HCT116 (cell line): ENCODE data around the gene POLDIP2.

Source experiments
- CBX3 ChIP-seq: IDR thresholded peaks from 2 replicates; pipeline ENCODE4 v1.6.1; 2012; ENCODE audit warnings: low read depth
- EZH2 ChIP-seq: fragments of 200-600 bp; sonication (generic); IDR thresholded peaks from 2 replicates; pipeline ENCODE4 v1.6.1; 2017; ENCODE audit warnings: antibody characterized with exemption, mixed run types
- POLR2A ChIP-seq: IDR thresholded peaks from 2 replicates; pipeline ENCODE4 v1.7.0; 2011; ENCODE audit warnings: borderline replicate concordance; ENCODE audit not compliant: insufficient read depth, insufficient read length; ENCODE audit errors: extremely low read depth
- POLR2AphosphoS5 ChIP-seq: IDR thresholded peaks from 2 replicates; pipeline ENCODE4 v1.6.1; 2011; ENCODE audit warnings: mild to moderate bottlenecking, low read depth, low read length, moderate library complexity
- RAD21 ChIP-seq: IDR thresholded peaks from 2 replicates; pipeline ENCODE4 v1.6.1; 2012; ENCODE audit warnings: low read depth, mild to moderate bottlenecking
- SIN3A ChIP-seq: IDR thresholded peaks from 2 replicates; pipeline ENCODE4 v1.6.1; 2012; ENCODE audit warnings: low read depth
- TCF7L2 ChIP-seq: IDR thresholded peaks from 2 replicates; pipeline ENCODE4 v1.7.0; 2011; ENCODE audit warnings: borderline replicate concordance, inconsistent platforms; ENCODE audit not compliant: insufficient read depth, insufficient read length; ENCODE audit errors: extremely low read depth
- ZNF274 ChIP-seq: fragments of 200-500 bp; sonication (Bioruptor generic); IDR thresholded peaks from 2 replicates; pipeline ENCODE4 v1.6.1; 2014; ENCODE audit warnings: mild to moderate bottlenecking, low read depth, low read length, inconsistent platforms
- TF ChIP-seq, protein P1 (sequence below), 3 experiments: fragments of 200-600 bp in 1 of 3; sonication (generic) in 1 of 3; IDR thresholded peaks in 2 of 3; conservative IDR thresholded peaks in 1 of 3; 2 replicates each; pipeline ENCODE4 v1.5.1; 2012 to 2017; ENCODE audit warnings: low read depth in 2 of 3, low read length in 2 of 3, antibody characterized with exemption in 1 of 3, borderline replicate concordance in 1 of 3, control low read depth in 1 of 3, mild to moderate bottlenecking in 1 of 3, mixed read lengths in 1 of 3, mixed run types in 1 of 3, moderate library complexity in 1 of 3; ENCODE audit not compliant: insufficient read depth in 1 of 3
- TF ChIP-seq, protein P2 (sequence below): IDR thresholded peaks from 2 replicates; pipeline ENCODE4 v1.6.1; 2012

DNA sequence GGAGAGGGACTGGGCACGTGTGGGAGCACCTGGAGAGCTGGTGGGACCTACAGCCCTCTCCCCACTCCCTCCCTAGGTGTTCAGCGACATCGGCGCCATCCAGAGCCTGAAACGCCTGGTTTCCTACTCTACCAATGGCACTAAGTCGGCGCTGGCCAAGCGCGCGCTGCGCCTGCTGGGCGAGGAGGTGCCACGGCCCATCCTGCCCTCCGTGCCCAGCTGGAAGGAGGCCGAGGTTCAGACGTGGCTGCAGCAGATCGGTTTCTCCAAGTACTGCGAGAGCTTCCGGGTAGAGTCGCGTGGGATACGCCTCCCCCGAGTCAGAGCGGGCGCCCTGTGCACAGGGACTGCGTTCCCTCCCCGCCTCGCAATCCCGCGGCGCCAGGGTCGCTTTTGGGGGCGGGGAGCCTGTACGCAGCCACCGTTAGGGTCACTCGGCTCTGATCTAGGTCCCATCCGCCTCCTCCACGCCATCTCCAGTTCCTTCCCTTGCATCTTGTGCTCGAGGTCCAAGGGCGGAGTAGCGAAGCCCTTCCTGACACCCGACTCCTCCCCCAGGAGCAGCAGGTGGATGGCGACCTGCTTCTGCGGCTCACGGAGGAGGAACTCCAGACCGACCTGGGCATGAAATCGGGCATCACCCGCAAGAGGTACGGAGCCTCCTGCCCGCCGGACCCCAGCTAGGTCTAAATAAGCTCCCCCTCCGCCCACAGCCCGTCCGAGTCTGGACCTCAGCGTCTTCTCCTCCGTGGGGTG lies 27.1 kb upstream of the POLDIP2 start:
- TF ChIP-seq, protein P1, sequence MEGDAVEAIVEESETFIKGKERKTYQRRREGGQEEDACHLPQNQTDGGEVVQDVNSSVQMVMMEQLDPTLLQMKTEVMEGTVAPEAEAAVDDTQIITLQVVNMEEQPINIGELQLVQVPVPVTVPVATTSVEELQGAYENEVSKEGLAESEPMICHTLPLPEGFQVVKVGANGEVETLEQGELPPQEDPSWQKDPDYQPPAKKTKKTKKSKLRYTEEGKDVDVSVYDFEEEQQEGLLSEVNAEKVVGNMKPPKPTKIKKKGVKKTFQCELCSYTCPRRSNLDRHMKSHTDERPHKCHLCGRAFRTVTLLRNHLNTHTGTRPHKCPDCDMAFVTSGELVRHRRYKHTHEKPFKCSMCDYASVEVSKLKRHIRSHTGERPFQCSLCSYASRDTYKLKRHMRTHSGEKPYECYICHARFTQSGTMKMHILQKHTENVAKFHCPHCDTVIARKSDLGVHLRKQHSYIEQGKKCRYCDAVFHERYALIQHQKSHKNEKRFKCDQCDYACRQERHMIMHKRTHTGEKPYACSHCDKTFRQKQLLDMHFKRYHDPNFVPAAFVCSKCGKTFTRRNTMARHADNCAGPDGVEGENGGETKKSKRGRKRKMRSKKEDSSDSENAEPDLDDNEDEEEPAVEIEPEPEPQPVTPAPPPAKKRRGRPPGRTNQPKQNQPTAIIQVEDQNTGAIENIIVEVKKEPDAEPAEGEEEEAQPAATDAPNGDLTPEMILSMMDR (IDR thresholded peaks at IDR 0.05 in 2 of 3, conservative IDR thresholded peaks at IDR 0.05 in 1 of 3; ENCODE audit: borderline replicate concordance in 1 of 3, insufficient read depth in 1 of 3, low read depth in 2 of 3, low read length in 2 of 3) = no peak
- TF ChIP-seq ZNF274 = no peak
- no peak for TF ChIP-seq POLR2AphosphoS5
- no peak for TF ChIP-seq RAD21
- no peak for TF ChIP-seq EZH2
- no peak for TF ChIP-seq POLR2A
- no peak for TF ChIP-seq TCF7L2
- TF ChIP-seq, protein P2, sequence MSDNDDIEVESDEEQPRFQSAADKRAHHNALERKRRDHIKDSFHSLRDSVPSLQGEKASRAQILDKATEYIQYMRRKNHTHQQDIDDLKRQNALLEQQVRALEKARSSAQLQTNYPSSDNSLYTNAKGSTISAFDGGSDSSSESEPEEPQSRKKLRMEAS = no peak
- no peak for TF ChIP-seq CBX3
- TF ChIP-seq SIN3A = no peak
